ENCODE results near the gene CHRDL2. TPM values are rescaled to one million over a fixed set of nuclear protein-coding genes. Genes with fewer than 3 reads are reported as not detected.
A peak's percentile ranks its signal among the peaks of the same experiment; 100 is the strongest.

The CHRDL2 gene
- total and polyA plus RNA-seq, 2 donors (not counting 1 experiment from before 2014, with no cell fraction given): not detected

GRCh38 chr11:74647831-74648230 is 83.4 kb downstream of the CHRDL2 start:
- peaks cover 9% of the 10 kb centered on the region for H3K4me1 ChIP-seq (ENCODE audit: control insufficient read depth, extremely low read depth, insufficient read depth, low read length)
- no peaks in the 10 kb centered on the region for H3K9me3 ChIP-seq (ENCODE audit: control insufficient read depth, insufficient read depth, low read depth, low read length)
- H3K79me2 ChIP-seq (ENCODE audit: control insufficient read depth, insufficient read depth, low read length): no peaks in the 10 kb centered on the region
- H3K36me3 ChIP-seq (ENCODE audit: control insufficient read depth, insufficient read depth, low read length): no peaks in the 10 kb centered on the region
- no peak overlapping the region for H3K4me2 ChIP-seq (ENCODE audit: extremely low read depth, insufficient read depth, low read length)
- no peak overlapping the region for H3K9ac ChIP-seq (ENCODE audit: insufficient read depth, low read length)
- no peaks in the 10 kb centered on the region for H3K27me3 ChIP-seq (ENCODE audit: control insufficient read depth, insufficient read depth, low read length)
- no peaks in the 10 kb centered on the region for H4K20me1 ChIP-seq (ENCODE audit: control insufficient read depth, extremely low read depth, insufficient read depth, low read length)
- DNase-seq (ENCODE audit: low read depth in 2 of 2): no peak
- H2AFZ ChIP-seq (ENCODE audit: low read length): no peak overlapping the region
- no peak overlapping the region for H3K27ac ChIP-seq (ENCODE audit: insufficient read depth, low read length)
- H3K4me3 ChIP-seq (replicated peaks in 1 of 4; ENCODE audit: control extremely low read depth in 1 of 4, insufficient read depth in 1 of 4, low read depth in 3 of 4, low read length in 4 of 4): no peak overlapping the region
- TF ChIP-seq CTCF (conservative IDR thresholded peaks at IDR 0.05 in 1 of 2, IDR thresholded peaks at IDR 0.05 in 1 of 2; ENCODE audit: low read depth in 1 of 2, low read length in 2 of 2) (no peak), EZH2 (IDR thresholded peaks at IDR 0.05; ENCODE audit: low read length, missing control alignments) (no peak)

GRCh38 chr11:74647404-74647803 is 83.8 kb downstream of the CHRDL2 start:
- no peaks in the 10 kb centered on the region for H3K79me2 ChIP-seq (ENCODE audit: control insufficient read depth, insufficient read depth, low read length)
- H4K20me1 ChIP-seq (ENCODE audit: control insufficient read depth, extremely low read depth, insufficient read depth, low read length): no peaks in the 10 kb centered on the region
- no peak overlapping the region for H3K4me3 ChIP-seq (replicated peaks in 1 of 4; ENCODE audit: control extremely low read depth in 1 of 4, insufficient read depth in 1 of 4, low read depth in 3 of 4, low read length in 4 of 4)
- H3K27me3 ChIP-seq (ENCODE audit: control insufficient read depth, insufficient read depth, low read length): no peaks in the 10 kb centered on the region
- peak; percentile 11 to 61 for DNase-seq (ENCODE audit: low read depth in 2 of 2)
- TF ChIP-seq EZH2 (IDR thresholded peaks at IDR 0.05; ENCODE audit: low read length, missing control alignments) (no peak), CTCF (conservative IDR thresholded peaks at IDR 0.05 in 1 of 2, IDR thresholded peaks at IDR 0.05 in 1 of 2; ENCODE audit: low read depth in 1 of 2, low read length in 2 of 2) (no peak)
- no peak overlapping the region for H3K27ac ChIP-seq (ENCODE audit: insufficient read depth, low read length)
- H3K4me2 ChIP-seq (ENCODE audit: extremely low read depth, insufficient read depth, low read length): no peak overlapping the region
- no peak overlapping the region for H3K9ac ChIP-seq (ENCODE audit: insufficient read depth, low read length)
- H3K36me3 ChIP-seq (ENCODE audit: control insufficient read depth, insufficient read depth, low read length): no peaks in the 10 kb centered on the region
- H3K9me3 ChIP-seq (ENCODE audit: control insufficient read depth, insufficient read depth, low read depth, low read length): no peaks in the 10 kb centered on the region
- peaks cover 9% of the 10 kb centered on the region for H3K4me1 ChIP-seq (ENCODE audit: control insufficient read depth, extremely low read depth, insufficient read depth, low read length)
- no peak overlapping the region for H2AFZ ChIP-seq (ENCODE audit: low read length)

- Histone ChIP-seq H3K27ac (ENCODE audit: insufficient read depth, low read length) (no peak overlapping the region), H4K20me1 (ENCODE audit: control insufficient read depth, extremely low read depth, insufficient read depth, low read length) (no peaks in the 10 kb centered on the region), H3K36me3 (ENCODE audit: control insufficient read depth, insufficient read depth, low read length) (no peaks in the 10 kb centered on the region), H3K9ac (ENCODE audit: insufficient read depth, low read length) (no peak overlapping the region), H3K4me1 (ENCODE audit: control insufficient read depth, extremely low read depth, insufficient read depth, low read length) (peaks cover 9% of the 10 kb centered on the region), H3K27me3 (ENCODE audit: control insufficient read depth, insufficient read depth, low read length) (no peaks in the 10 kb centered on the region), H3K4me3 (replicated peaks in 1 of 4; ENCODE audit: control extremely low read depth in 1 of 4, insufficient read depth in 1 of 4, low read depth in 3 of 4, low read length in 4 of 4) (no peak overlapping the region), H3K79me2 (ENCODE audit: control insufficient read depth, insufficient read depth, low read length) (no peaks in the 10 kb centered on the region), H3K4me2 (ENCODE audit: extremely low read depth, insufficient read depth, low read length) (no peak overlapping the region), H3K9me3 (ENCODE audit: control insufficient read depth, insufficient read depth, low read depth, low read length) (no peaks in the 10 kb centered on the region), H2AFZ (ENCODE audit: low read length) (no peak overlapping the region)
- DNase-seq (ENCODE audit: low read depth in 2 of 2): no peak
- TF ChIP-seq EZH2 (IDR thresholded peaks at IDR 0.05; ENCODE audit: low read length, missing control alignments): no peak
- TF ChIP-seq CTCF (conservative IDR thresholded peaks at IDR 0.05 in 1 of 2, IDR thresholded peaks at IDR 0.05 in 1 of 2; ENCODE audit: low read depth in 1 of 2, low read length in 2 of 2): no peak
These were observed 84.3 kb downstream of the CHRDL2 start for GRCh38 chr11:74646954-74647353.

Other genes with a start within 250 kb of the CHRDL2 start
- gene LIPT2, start 237.7 kb downstream of the CHRDL2 start, total RNA-seq: 1.8 and 2.8 TPM in 2 replicates
- 0.76 and 1.8 TPM in 2 replicates for gene LIPT2, start 237.7 kb downstream of the CHRDL2 start, polyA plus RNA-seq
- gene POLD3, start 138.8 kb downstream of the CHRDL2 start, total RNA-seq: 9.1 and 12.8 TPM in 2 replicates
- 13.7 and 19.6 TPM in 2 replicates for gene POLD3, start 138.8 kb downstream of the CHRDL2 start, polyA plus RNA-seq
- 24.4 and 32.2 TPM in 2 replicates for gene RNF169, start 17.4 kb upstream of the CHRDL2 start, total RNA-seq
- gene RNF169, start 17.4 kb upstream of the CHRDL2 start, polyA plus RNA-seq: 11.6 and 12.3 TPM in 2 replicates
- gene XRRA1, start 217.7 kb upstream of the CHRDL2 start, total RNA-seq: 8.6 and 16.4 TPM in 2 replicates
- 5.0 and 5.5 TPM in 2 replicates for gene XRRA1, start 217.7 kb upstream of the CHRDL2 start, polyA plus RNA-seq
- 9.2 and 11.7 TPM in 2 replicates for gene SPCS2, start 217.8 kb upstream of the CHRDL2 start, total RNA-seq
- gene SPCS2, start 217.8 kb upstream of the CHRDL2 start, polyA plus RNA-seq: 87.4 and 97.9 TPM in 2 replicates